H1 (cell line): ENCODE measurements around the gene SYNJ2. TPM values are rescaled to one million over a fixed set of nuclear protein-coding genes. Genes with fewer than 3 reads are reported as not detected.

Source experiments
- CTCF ChIA-PET: fragments of 300-600 bp; sonication (Branson Sonifier 250); formaldehyde crosslinking; loops from one replicate; lab custom pipeline; 2021; ENCODE audit not compliant: partially characterized antibody; lab: Charles Lee
- POLR2A ChIA-PET: fragments of 300-600 bp; sonication (Branson Sonifier 250); formaldehyde crosslinking; loops from one replicate; lab custom pipeline; 2021; ENCODE audit warnings: inconsistent platforms; ENCODE audit not compliant: partially characterized antibody; lab: Charles Lee
- DNase-seq, 2 experiments: peaks; one replicate each; pipeline versions ENCODE4 v3.0.0 to v3.0.0-alpha.2; 2010 to 2022; ENCODE audit warnings: low spot score in 2 of 2, low read depth in 1 of 2, mixed read lengths in 1 of 2
- FAIRE-seq: peaks from 2 replicates; lab custom pipeline; 2011; peaks lifted over from hg19 to GRCh38; lab: Jason Lieb, UNC
- H2AFZ ChIP-seq: 2 replicates; pipeline ENCODE4 v1.8.1; 2012; ENCODE audit warnings: low read length, inconsistent platforms
- H2AK5ac ChIP-seq: 2 replicates; pipeline ENCODE4 v1.6.1; 2013; ENCODE audit warnings: low read depth, low read length
- H2BK120ac ChIP-seq: replicated peaks from 2 replicates; pipeline ENCODE3; 2013; ENCODE audit warnings: low read depth, low read length, inconsistent platforms
- H2BK12ac ChIP-seq: 2 replicates; pipeline ENCODE4 v1.6.1; 2013; ENCODE audit warnings: low read depth, low read length
- H2BK15ac ChIP-seq: 2 replicates; pipeline ENCODE4 v1.6.1; 2013; ENCODE audit warnings: low read length
- H2BK20ac ChIP-seq: 2 replicates; pipeline ENCODE4 v1.6.1; 2013; ENCODE audit warnings: low read length
- H2BK5ac ChIP-seq: 2 replicates; pipeline ENCODE4 v1.6.1; 2013; ENCODE audit warnings: low read depth, low read length
- H3K14ac ChIP-seq: 2 replicates; pipeline ENCODE4 v1.6.1; 2013; ENCODE audit warnings: inconsistent platforms; ENCODE audit not compliant: insufficient read length
- H3K18ac ChIP-seq: 2 replicates; pipeline ENCODE4 v1.6.1; 2013; ENCODE audit warnings: low read length; ENCODE audit errors: extremely low read depth
- H3K23ac ChIP-seq: 2 replicates; pipeline ENCODE4 v1.6.1; 2013; ENCODE audit warnings: inconsistent platforms; ENCODE audit not compliant: insufficient read length
- H3K23me2 ChIP-seq: 2 replicates; pipeline ENCODE4 v1.6.1; 2013; ENCODE audit warnings: low read depth, low read length
- H3K27ac ChIP-seq: 2 replicates; pipeline ENCODE4 v1.6.1; 2011; ENCODE audit warnings: low read depth, low read length, inconsistent platforms
- H3K27me3 ChIP-seq, 4 experiments: replicated peaks in 1 of 4; 1 replicate in 1 of 4; 2 replicates in 3 of 4; pipeline versions ENCODE4 v1.6.1 to v1.8.1; 2011 to 2013; ENCODE audit warnings: low read length in 3 of 4, mild to moderate bottlenecking in 3 of 4, inconsistent platforms in 2 of 4, mixed read lengths in 2 of 4, moderate library complexity in 1 of 4; ENCODE audit not compliant: control insufficient read depth in 3 of 4, insufficient read depth in 3 of 4; ENCODE audit errors: extremely low read depth in 1 of 4
- H3K36me3 ChIP-seq, 4 experiments: 2 replicates each; pipeline versions ENCODE4 v1.6.1 to v1.8.1; 2011 to 2013; ENCODE audit warnings: mild to moderate bottlenecking in 4 of 4, low read length in 3 of 4, moderate library complexity in 2 of 4, control low read depth in 1 of 4, inconsistent platforms in 1 of 4; ENCODE audit not compliant: insufficient read depth in 4 of 4, control insufficient read depth in 2 of 4
- H3K4ac ChIP-seq: replicated peaks from 2 replicates; pipeline ENCODE3; 2013; ENCODE audit warnings: low read length, low read depth, mixed read lengths, inconsistent platforms; ENCODE audit not compliant: insufficient read length
- H3K4me1 ChIP-seq, 4 experiments: replicated peaks in 1 of 4; 1 replicate in 1 of 4; 2 replicates in 3 of 4; pipeline versions ENCODE4 v1.6.1 to v1.8.1; 2011 to 2013; ENCODE audit warnings: low read length in 3 of 4, inconsistent platforms in 2 of 4, mixed read lengths in 1 of 4; ENCODE audit not compliant: insufficient read depth in 4 of 4, control insufficient read depth in 3 of 4
- H3K4me2 ChIP-seq, 2 experiments: 2 replicates each; pipeline versions ENCODE4 v1.6.1 to v1.8.1; 2011 to 2013; ENCODE audit warnings: low read depth in 2 of 2, low read length in 2 of 2, control low read depth in 1 of 2, inconsistent platforms in 1 of 2, mild to moderate bottlenecking in 1 of 2; ENCODE audit not compliant: insufficient read depth in 1 of 2
- H3K4me3 ChIP-seq, 4 experiments: fragments of 200-600, 300-600 bp in 1 of 4; sonication (generic), shearing (Covaris generic), sonication (Bioruptor Twin) in 1 of 4; 2 replicates each; pipeline versions ENCODE4 v1.5.1 to v1.8.1; 2011 to 2016; ENCODE audit warnings: low read length in 4 of 4, low read depth in 3 of 4, control low read depth in 2 of 4, inconsistent platforms in 2 of 4, mild to moderate bottlenecking in 2 of 4, mixed read lengths in 1 of 4, moderate library complexity in 1 of 4; ENCODE audit not compliant: insufficient read depth in 2 of 4; ENCODE audit errors: extremely low read depth in 1 of 4
- H3K56ac ChIP-seq: replicated peaks from 2 replicates; pipeline ENCODE3; 2013; ENCODE audit warnings: low read depth, mild to moderate bottlenecking, mixed read lengths, low read length, inconsistent platforms; ENCODE audit not compliant: insufficient read length
- H3K79me1 ChIP-seq: 2 replicates; pipeline ENCODE4 v1.6.1; 2013; ENCODE audit warnings: low read depth, low read length, control low read depth
- H3K79me2 ChIP-seq, 2 experiments: 2 replicates each; pipeline versions ENCODE4 v1.6.1 to v1.8.1; 2012 to 2013; ENCODE audit warnings: low read length in 2 of 2, mild to moderate bottlenecking in 2 of 2, inconsistent platforms in 1 of 2; ENCODE audit not compliant: insufficient read depth in 2 of 2, control insufficient read depth in 1 of 2
- H3K9ac ChIP-seq, 4 experiments: replicated peaks in 1 of 4; 1 replicate in 1 of 4; 2 replicates in 3 of 4; pipeline versions ENCODE4 v1.6.1 to v1.8.1; 2011 to 2013; ENCODE audit warnings: low read depth in 3 of 4, low read length in 3 of 4, control low read depth in 2 of 4, mild to moderate bottlenecking in 2 of 4, moderate library complexity in 2 of 4, inconsistent platforms in 1 of 4; ENCODE audit errors: extremely low read depth in 1 of 4
- H3K9me3 ChIP-seq, 2 experiments: 2 replicates each; pipeline versions ENCODE4 v1.6.1 to v1.8.1; 2012 to 2013; ENCODE audit warnings: mild to moderate bottlenecking in 2 of 2, moderate library complexity in 2 of 2, control low read depth in 1 of 2, inconsistent platforms in 1 of 2, low read depth in 1 of 2, low read length in 1 of 2, mixed read lengths in 1 of 2; ENCODE audit not compliant: insufficient read depth in 2 of 2
- H4K20me1 ChIP-seq, 2 experiments: replicated peaks in 1 of 2; 2 replicates each; pipeline versions ENCODE3 to v1.8.1; 2011 to 2013; ENCODE audit warnings: inconsistent platforms in 2 of 2, low read length in 2 of 2, mild to moderate bottlenecking in 1 of 2; ENCODE audit not compliant: insufficient read depth in 2 of 2, control insufficient read depth in 1 of 2
- H4K5ac ChIP-seq: 2 replicates; pipeline ENCODE4 v1.6.1; 2013; ENCODE audit warnings: low read length, low read depth, mixed read lengths, inconsistent platforms; ENCODE audit not compliant: insufficient read length
- H4K8ac ChIP-seq: 2 replicates; pipeline ENCODE4 v1.8.0; 2013; ENCODE audit warnings: mild to moderate bottlenecking, moderate library complexity, low read length, inconsistent platforms; ENCODE audit not compliant: insufficient read depth; ENCODE audit errors: extremely low read depth
- H4K91ac ChIP-seq: replicated peaks from 2 replicates; pipeline ENCODE3; 2013; ENCODE audit warnings: low read length, mixed read lengths, inconsistent platforms; ENCODE audit not compliant: insufficient read length
- BACH1 ChIP-seq: IDR thresholded peaks from 2 replicates; pipeline ENCODE4 v1.6.1; 2012; ENCODE audit warnings: low read length, improper control_type of control experiment
- KDM5A ChIP-seq: fragments of 200-600 bp; IDR thresholded peaks from 2 replicates; pipeline ENCODE4 v1.7.1; 2012; ENCODE audit warnings: mild to moderate bottlenecking, low read length, inconsistent platforms, mixed read lengths
- WGBS, 2 experiments: shearing (Covaris generic) in 1 of 2; methylation state at CpG; one replicate each; pipeline versions ENCODE4 v1.1.6 to v1.1.7; 2013 to 2015; ENCODE audit warnings: low lambda C conversion rate in 2 of 2, mixed read lengths in 2 of 2, inconsistent platforms in 1 of 2, low coverage in 1 of 2, missing lambda C conversion rate in 1 of 2; ENCODE audit not compliant: insufficient replicate concordance in 2 of 2, insufficient coverage in 1 of 2, insufficient read length in 1 of 2; ENCODE audit errors: extremely low coverage in 1 of 2, missing lambda C conversion rate in 1 of 2; 5-methylcytosine and 5-hydroxymethylcytosine counted together
- polyA plus RNA-seq, 7 experiments: library from polyadenylated mRNA; depleted of rRNA in 3 of 7; stranded (reverse) in 5 of 7; unstranded in 2 of 7; fragments of >200 nt in 5 of 7; fragments of 200-250 nt in 2 of 7; gene quantifications; 1 replicate in 5 of 7; 2 replicates in 1 of 7; 4 replicates in 1 of 7; pipeline versions ENCODE4 v1.2.1 to v1.2.3, GENCODE V29; 2011 to 2013; ENCODE audit warnings: missing spikeins in 2 of 7, mixed read lengths in 2 of 7
- total RNA-seq: library from RNA; stranded (reverse); fragmentation: NEBNext Ultra II Directional; extraction: Animal tissue kit (Norgen Biotek cat#: 25700); gene quantifications from 2 replicates; pipeline ENCODE4 v1.2.1, GENCODE V29; 2021

The SYNJ2 gene
- total and polyA plus RNA-seq, 2 of the 8 experiments (the other 6 are each of a cell fraction or from before 2014, with no cell fraction given): 3.7 to 13.9 TPM

DNA sequence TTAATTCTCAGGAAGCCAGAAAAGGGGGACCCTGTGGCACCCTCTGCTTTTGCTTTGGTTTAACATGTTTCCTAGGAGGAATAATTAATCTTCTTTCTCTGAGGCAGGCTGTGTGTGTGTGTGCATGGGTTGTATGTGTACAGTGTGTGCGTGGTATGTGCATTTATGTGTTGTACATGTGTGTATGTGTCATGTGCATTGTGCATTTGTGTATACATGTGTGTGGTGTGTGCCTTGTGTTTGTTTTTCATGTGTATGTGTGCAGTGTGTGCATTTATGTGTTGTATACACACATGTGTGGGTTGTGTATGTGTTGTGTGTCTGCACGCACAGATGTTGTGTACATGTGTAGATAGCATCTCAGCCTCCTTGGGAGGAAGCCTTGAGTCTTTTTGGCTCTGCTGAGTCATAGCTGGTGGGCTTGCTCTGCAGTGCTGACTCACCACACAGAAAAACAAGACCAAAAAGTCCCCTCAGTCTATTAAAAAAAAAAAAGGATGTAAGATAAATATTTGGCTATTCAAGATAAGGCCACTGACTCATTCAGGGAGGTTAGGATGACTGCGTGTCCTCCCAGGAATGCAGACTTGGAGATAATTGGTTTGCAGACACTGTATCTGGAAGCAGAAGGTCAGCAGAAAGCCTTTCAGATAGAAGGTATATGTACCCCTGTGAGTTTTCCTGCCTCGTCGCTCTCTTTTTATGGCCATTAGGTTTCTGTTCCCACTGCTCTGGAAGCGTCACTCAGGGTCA, 58.6 kb downstream of the SYNJ2 start:
- H2BK12ac ChIP-seq: peak overlapping the region; percentile 68; the same call in 1 of the 2 replicates
- no peak overlapping the region for H2BK20ac ChIP-seq
- no peaks in the 10 kb centered on the region for H3K79me2 ChIP-seq
- H3K56ac ChIP-seq: no peak overlapping the region
- H3K9ac ChIP-seq: no peak overlapping the region; a peak in 1 of 7 replicates
- H2BK120ac ChIP-seq: no peak overlapping the region
- peak overlapping the region; percentile 49 for H3K4ac ChIP-seq
- H2AK5ac ChIP-seq: peak overlapping the region; percentile 95
- peak overlapping the region; percentile 15; the same call in 1 of the 2 replicates for H3K18ac ChIP-seq
- H2AFZ ChIP-seq: no peak overlapping the region
- H3K4me2 ChIP-seq: no peak overlapping the region
- H3K36me3 ChIP-seq: no peaks in the 10 kb centered on the region
- H2BK5ac ChIP-seq: peak overlapping the region; percentile 61; the same call in 1 of the 2 replicates
- no peak for FAIRE-seq
- peaks cover 2 to 3% of the 10 kb centered on the region in 2 experiments for H4K20me1 ChIP-seq
- H3K79me1 ChIP-seq: no peaks in the 10 kb centered on the region; the same call in 1 of the 2 replicates
- H2BK15ac ChIP-seq: peak overlapping the region; percentile 84
- WGBS, 2 experiments: 94% methylated on average over 6 of the region's 6 CpGs; no CpG with 5 or more reads in 1 of the 2 experiments
- CTCF ChIA-PET: interaction anchor here (0.7 to 3.3 kb wide), 4 partner anchors 12 to 32 kb away, joined by 3 to 15 read pairs (median 7); no protein-coding TSS in a partner anchor
- no peak for DNase-seq
- H3K23me2 ChIP-seq: peaks cover 3% of the 10 kb centered on the region; the same call in 1 of the 2 replicates
- no peak overlapping the region for H4K8ac ChIP-seq
- TF ChIP-seq BACH1 (peak; percentile 90), KDM5A (no peak)
- TF ChIP-seq, all 59 proteins: peak for 1
- Histone ChIP-seq H3K27me3 (no peaks in the 10 kb centered on the region), H3K14ac (no peak overlapping the region), H3K27ac (no peak overlapping the region), H3K9me3 (no peaks in the 10 kb centered on the region), H4K91ac (no peak overlapping the region), H3K4me3 (no peak overlapping the region), H3K4me1 (peaks cover 0 to 10% (median 6%) of the 10 kb centered on the region in 4 experiments; a peak in 5 of 7 replicates), H4K5ac (no peak overlapping the region), H3K23ac (no peak overlapping the region)
- POLR2A ChIA-PET: interaction anchor here (1.1 to 1.2 kb wide), 2 partner anchors 12 to 49 kb away, joined by 3 to 4 read pairs; no protein-coding TSS in a partner anchor
